Keratinocyte (primary cell): ENCODE measurements around the gene TAS2R40.

Source experiments
- EZH2 ChIP-seq: IDR thresholded peaks from one replicate; pipeline ENCODE4 v1.6.1; 2012; ENCODE audit warnings: inconsistent platforms, mild to moderate bottlenecking, low read length, moderate library complexity
- TF ChIP-seq, protein P1 (sequence below), 3 experiments: IDR thresholded peaks in 1 of 3; conservative IDR thresholded peaks in 1 of 3; optimal IDR thresholded peaks in 1 of 3; 2 replicates in 2 of 3; 3 replicates in 1 of 3; pipeline versions ENCODE3 to v1.5.1; 2011; ENCODE audit warnings: low read length in 3 of 3, mild to moderate bottlenecking in 3 of 3, moderate library complexity in 2 of 3, control low read depth in 1 of 3, inconsistent platforms in 1 of 3; ENCODE audit not compliant: insufficient read depth in 2 of 3; ENCODE audit errors: extremely low read depth in 1 of 3

DNA sequence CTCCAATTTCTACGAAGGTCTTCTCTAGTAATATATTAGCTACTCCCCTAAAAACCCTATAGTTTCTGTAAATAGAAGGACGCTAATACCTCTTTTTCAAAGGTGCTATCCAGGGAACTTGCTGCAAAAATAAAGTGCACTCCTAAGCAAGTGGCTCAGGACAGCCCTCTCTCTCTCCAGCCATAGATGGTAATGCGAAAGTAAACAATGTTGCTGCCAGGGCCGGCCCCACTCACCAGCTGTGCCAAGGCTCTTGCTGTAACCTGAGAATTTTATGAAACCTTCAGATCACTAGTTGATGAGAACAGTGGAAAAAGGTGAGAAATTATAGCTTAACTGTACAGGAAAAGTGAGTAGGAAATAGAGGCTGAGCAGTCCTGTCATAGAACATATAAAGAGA, 49.5 kb upstream of the TAS2R40 start:
- TF ChIP-seq, protein P1, sequence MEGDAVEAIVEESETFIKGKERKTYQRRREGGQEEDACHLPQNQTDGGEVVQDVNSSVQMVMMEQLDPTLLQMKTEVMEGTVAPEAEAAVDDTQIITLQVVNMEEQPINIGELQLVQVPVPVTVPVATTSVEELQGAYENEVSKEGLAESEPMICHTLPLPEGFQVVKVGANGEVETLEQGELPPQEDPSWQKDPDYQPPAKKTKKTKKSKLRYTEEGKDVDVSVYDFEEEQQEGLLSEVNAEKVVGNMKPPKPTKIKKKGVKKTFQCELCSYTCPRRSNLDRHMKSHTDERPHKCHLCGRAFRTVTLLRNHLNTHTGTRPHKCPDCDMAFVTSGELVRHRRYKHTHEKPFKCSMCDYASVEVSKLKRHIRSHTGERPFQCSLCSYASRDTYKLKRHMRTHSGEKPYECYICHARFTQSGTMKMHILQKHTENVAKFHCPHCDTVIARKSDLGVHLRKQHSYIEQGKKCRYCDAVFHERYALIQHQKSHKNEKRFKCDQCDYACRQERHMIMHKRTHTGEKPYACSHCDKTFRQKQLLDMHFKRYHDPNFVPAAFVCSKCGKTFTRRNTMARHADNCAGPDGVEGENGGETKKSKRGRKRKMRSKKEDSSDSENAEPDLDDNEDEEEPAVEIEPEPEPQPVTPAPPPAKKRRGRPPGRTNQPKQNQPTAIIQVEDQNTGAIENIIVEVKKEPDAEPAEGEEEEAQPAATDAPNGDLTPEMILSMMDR (optimal IDR thresholded peaks at IDR 0.05 in 1 of 3, IDR thresholded peaks at IDR 0.05 in 1 of 3, conservative IDR thresholded peaks at IDR 0.05 in 1 of 3; ENCODE audit: extremely low read depth in 1 of 3, insufficient read depth in 2 of 3, low read length in 3 of 3), result no peak
- no peak for TF ChIP-seq EZH2
